Astrocyte of the spinal cord (primary cell): ENCODE data around the gene WWOX.

Source experiments
- DNase-seq: peaks from one replicate; pipeline ENCODE4 v3.0.0; 2011; ENCODE audit warnings: low read depth, low spot score
- H3K4me3 ChIP-seq: 2 replicates; pipeline ENCODE4 v1.5.1; 2011; ENCODE audit warnings: low read depth, mild to moderate bottlenecking, low read length, moderate library complexity
- CTCF ChIP-seq: IDR thresholded peaks from 2 replicates; pipeline ENCODE4 v1.5.1; 2012; ENCODE audit warnings: low read depth, mild to moderate bottlenecking, low read length, inconsistent platforms
- in situ Hi-C: cut with HindIII; loops from 2 replicates; pipeline ENCODE4 v1.10.0; 2017; ENCODE audit warnings: low sequenced_read_pairs

Gene WWOX

DNA sequence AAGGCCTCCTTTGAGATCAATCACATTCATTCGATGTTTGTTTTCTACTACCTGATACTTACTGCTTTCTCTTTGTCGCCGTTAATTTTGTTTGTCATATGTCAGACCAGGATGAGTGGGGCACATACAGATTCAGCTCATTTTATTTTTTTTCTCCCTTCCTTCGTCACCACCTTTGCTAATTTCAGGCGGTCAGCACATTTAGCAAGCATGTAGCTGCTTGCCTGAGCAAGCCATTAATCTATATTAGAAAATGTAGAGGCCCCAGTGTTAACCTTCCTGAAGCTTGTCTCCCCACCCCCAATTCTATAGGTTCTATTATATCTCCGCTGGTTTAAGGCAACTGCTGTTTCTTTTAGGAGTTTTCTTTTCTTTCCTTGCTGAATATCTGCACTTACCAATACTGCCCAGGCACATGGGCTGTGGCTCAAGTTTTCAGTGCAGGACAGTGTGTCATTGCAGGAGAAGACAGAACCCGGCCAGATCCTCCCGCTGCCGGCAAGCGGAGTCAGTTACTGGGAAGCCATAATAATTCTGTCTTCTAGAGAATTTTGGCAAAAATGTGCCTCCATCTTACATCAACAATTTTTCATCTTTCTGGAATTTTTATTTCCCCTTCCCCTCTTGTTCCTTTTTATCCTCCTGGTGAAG, 714.3 kb downstream of the WWOX start:
- no peak overlapping the region for H3K4me3 ChIP-seq
- TF ChIP-seq CTCF, result no peak
- DNase-seq, result no peak
- in situ Hi-C loops, result no loop called here

DNA sequence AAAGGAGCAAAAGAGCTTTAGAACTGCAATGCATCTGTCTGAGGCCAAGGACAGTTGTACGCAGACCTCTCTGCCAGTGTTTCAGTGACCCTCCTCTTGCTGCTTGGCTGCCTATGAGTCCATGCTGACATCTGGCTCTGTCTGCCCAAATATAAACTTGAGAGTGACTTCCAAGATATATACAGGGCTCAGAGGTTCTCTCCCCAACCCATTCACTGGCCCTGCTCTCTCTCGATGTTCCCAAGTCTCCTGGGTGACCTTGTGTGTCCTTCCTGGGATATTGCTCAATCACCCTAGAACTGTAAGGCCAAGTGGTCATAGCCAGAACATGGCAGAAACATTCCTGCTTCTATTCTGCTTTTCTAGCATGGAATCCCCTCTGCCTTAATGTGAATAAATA, 716.3 kb downstream of the WWOX start:
- in situ Hi-C loops, result no loop called here
- no peak for DNase-seq
- no peak for TF ChIP-seq CTCF
- H3K4me3 ChIP-seq, result no peak overlapping the region

GRCh38 chr16:78816499-78817195, 717.2 kb downstream of the WWOX start:
- H3K4me3 ChIP-seq, result no peak overlapping the region
- in situ Hi-C loops, result no loop called here
- TF ChIP-seq CTCF, result no peak
- DNase-seq, result no peak

DNA sequence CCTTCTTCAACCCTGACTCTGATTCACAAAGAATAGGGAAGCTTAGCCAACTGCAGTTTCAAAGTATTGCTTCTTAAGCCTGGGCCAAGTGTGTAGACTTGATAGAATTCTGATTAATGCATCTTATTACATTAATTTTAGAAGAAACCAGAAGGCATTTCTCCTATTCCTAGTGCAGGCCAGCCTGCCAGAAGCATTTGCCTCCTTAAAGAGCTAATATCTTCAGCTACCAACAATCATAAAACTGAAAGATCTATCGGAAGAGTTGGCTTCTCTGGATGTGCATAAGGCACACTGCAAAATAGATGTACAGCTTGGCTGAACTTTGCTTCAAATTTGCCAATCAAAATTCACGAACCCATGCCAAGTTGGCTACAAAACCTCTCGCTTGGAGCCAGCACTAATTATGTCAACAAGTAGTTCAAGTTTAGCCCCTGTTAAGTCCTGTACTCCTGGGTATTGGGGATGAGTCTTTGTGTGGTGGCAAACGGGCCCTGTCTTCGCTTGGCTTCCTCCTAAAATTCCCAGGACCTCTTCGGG, 717.8 kb downstream of the WWOX start:
- TF ChIP-seq CTCF, result no peak
- in situ Hi-C loops, result no loop called here
- H3K4me3 ChIP-seq, result no peak overlapping the region
- no peak for DNase-seq

DNA sequence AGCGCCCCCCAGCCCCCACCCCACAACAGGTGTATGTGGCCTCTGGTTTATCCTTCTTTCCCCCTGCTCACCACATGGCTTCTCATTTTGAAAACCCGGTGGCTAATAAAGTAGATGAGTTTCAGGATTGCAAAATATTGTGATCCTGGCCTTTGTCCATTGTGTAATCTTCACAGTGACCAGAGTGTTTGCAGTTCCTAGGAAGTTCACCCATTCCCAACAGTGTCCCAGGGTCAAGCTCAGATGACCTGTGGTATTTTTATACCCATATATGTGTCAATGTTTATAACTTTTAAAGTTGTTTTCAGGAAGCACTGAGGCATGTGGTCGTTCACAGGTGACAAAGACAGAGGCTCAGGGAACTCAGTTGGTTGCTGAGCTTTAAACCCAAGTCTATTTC, 721.9 kb downstream of the WWOX start:
- in situ Hi-C loops, result no loop called here
- H3K4me3 ChIP-seq, result no peak overlapping the region
- TF ChIP-seq CTCF, result no peak
- DNase-seq, result no peak

- H3K4me3 ChIP-seq, result no peak overlapping the region
- no peak for TF ChIP-seq CTCF
- in situ Hi-C loops, result no loop called here
- DNase-seq, result no peak
Measured at GRCh38 chr16:78822509-78822908, 723.1 kb downstream of the WWOX start.
